SU-DHL-6 (cell line): ENCODE results near the gene SCD5.

Source experiments
- H2AFZ ChIP-seq: fragments of 200-600 bp; sonication (generic); 2 replicates; pipeline ENCODE4 v1.6.1; 2014; ENCODE audit warnings: low read depth, mild to moderate bottlenecking, moderate library complexity, mixed read lengths, antibody characterized with exemption, low read length; ENCODE audit not compliant: severe bottlenecking
- H3F3A ChIP-seq: fragments of 200-600 bp; shearing (Covaris generic); 2 replicates; pipeline ENCODE4 v1.6.0; 2016; ENCODE audit warnings: antibody characterized with exemption, mild to moderate bottlenecking; ENCODE audit not compliant: insufficient read depth
- H3K27ac ChIP-seq: fragments of 200-600 bp; sonication (generic); 2 replicates; pipeline ENCODE4 v1.5.1; 2016; ENCODE audit warnings: low read depth, mild to moderate bottlenecking, low read length, moderate library complexity, mixed read lengths
- H3K27me3 ChIP-seq: fragments of 200-600 bp; sonication (generic), shearing (Covaris generic); 2 replicates; pipeline ENCODE4 v1.6.0; 2014; ENCODE audit warnings: mild to moderate bottlenecking, low read length
- H3K36me3 ChIP-seq: fragments of 200-600 bp; sonication (generic); 2 replicates; pipeline ENCODE4 v1.6.1; 2014; ENCODE audit warnings: mild to moderate bottlenecking, low read length, mixed read lengths
- H3K4me2 ChIP-seq: fragments of 300-600, 200-600 bp; shearing (Covaris generic), sonication (generic); 2 replicates; pipeline ENCODE4 v1.6.0; 2014; ENCODE audit warnings: low read length, low read depth, mild to moderate bottlenecking; ENCODE audit not compliant: poor library complexity, severe bottlenecking
- H3K4me3 ChIP-seq: fragments of 200-600 bp; sonication (generic); 2 replicates; pipeline ENCODE4 v1.5.1; 2014; ENCODE audit warnings: antibody characterized with exemption, low read length, mild to moderate bottlenecking, mixed read lengths; ENCODE audit not compliant: insufficient read depth, poor library complexity, severe bottlenecking
- H3K79me2 ChIP-seq: fragments of 200-600 bp; sonication (generic); 2 replicates; pipeline ENCODE4 v1.6.1; 2014; ENCODE audit warnings: mild to moderate bottlenecking, low read length, moderate library complexity; ENCODE audit not compliant: insufficient read depth
- H3K9ac ChIP-seq: fragments of 200-600 bp; sonication (generic); 2 replicates; pipeline ENCODE4 v1.7.0; 2014; ENCODE audit warnings: mild to moderate bottlenecking, low read length
- H3K9me2 ChIP-seq: fragments of 200-600 bp; sonication (generic); replicated peaks from 2 replicates; pipeline ENCODE4 v1.6.1; 2014; ENCODE audit warnings: low read length; ENCODE audit not compliant: insufficient read depth
- H3K9me3 ChIP-seq: fragments of 200-600 bp; sonication (generic); 2 replicates; pipeline ENCODE4 v1.6.1; 2014; ENCODE audit warnings: low read length, mixed read lengths; ENCODE audit not compliant: insufficient read depth
- H4K20me1 ChIP-seq: fragments of 200-600 bp; sonication (generic); 2 replicates; pipeline ENCODE4 v1.6.1; 2014; ENCODE audit warnings: low read depth, mild to moderate bottlenecking, antibody characterized with exemption, low read length, moderate library complexity, mixed read lengths
- CTCF ChIP-seq: fragments of 200-600 bp; sonication (generic); IDR thresholded peaks from one replicate; pipeline ENCODE4 v1.5.1; 2017; ENCODE audit warnings: antibody characterized with exemption, mild to moderate bottlenecking, low read length, moderate library complexity; ENCODE audit not compliant: insufficient read depth, poor library complexity, severe bottlenecking
- EZH2phosphoT487 ChIP-seq: fragments of 200-600 bp; sonication (generic), shearing (Covaris generic); conservative IDR thresholded peaks from 2 replicates; pipeline ENCODE4 v1.6.1; 2018; ENCODE audit warnings: mild to moderate bottlenecking, antibody characterized with exemption, low read length, moderate library complexity, mixed read lengths

The SCD5 gene

GRCh38 chr4:82746705-82747574, 51.7 kb downstream of the SCD5 start:
- TF ChIP-seq EZH2phosphoT487 (no peak), CTCF (no peak)
- Histone ChIP-seq H3K9me2 (no peaks in the 10 kb centered on the region), H3K4me2 (no peak overlapping the region), H3K27me3 (no peaks in the 10 kb centered on the region), H3K79me2 (no peaks in the 10 kb centered on the region), H3F3A (no peaks in the 10 kb centered on the region), H3K27ac (no peak overlapping the region), H3K9ac (no peak overlapping the region), H3K4me3 (no peak overlapping the region), H2AFZ (no peak overlapping the region), H3K36me3 (no peaks in the 10 kb centered on the region), H4K20me1 (no peaks in the 10 kb centered on the region), H3K9me3 (no peaks in the 10 kb centered on the region)

GRCh38 chr4:82745173-82745842, 53.3 kb downstream of the SCD5 start:
- H3K36me3 ChIP-seq: no peaks in the 10 kb centered on the region
- no peaks in the 10 kb centered on the region for H3K9me2 ChIP-seq
- no peaks in the 10 kb centered on the region for H3K27me3 ChIP-seq
- no peak overlapping the region for H3K4me3 ChIP-seq
- no peak overlapping the region for H3K27ac ChIP-seq
- H2AFZ ChIP-seq: no peak overlapping the region
- no peak for TF ChIP-seq CTCF
- TF ChIP-seq EZH2phosphoT487: no peak
- H3K9ac ChIP-seq: no peak overlapping the region
- H3F3A ChIP-seq: no peaks in the 10 kb centered on the region
- H3K4me2 ChIP-seq: no peak overlapping the region
- H4K20me1 ChIP-seq: no peaks in the 10 kb centered on the region
- H3K9me3 ChIP-seq: no peaks in the 10 kb centered on the region
- H3K79me2 ChIP-seq: no peaks in the 10 kb centered on the region

- Histone ChIP-seq H3K9me2 (no peaks in the 10 kb centered on the region), H3K27ac (no peak overlapping the region), H2AFZ (no peak overlapping the region), H3K9me3 (no peaks in the 10 kb centered on the region), H3K79me2 (no peaks in the 10 kb centered on the region), H4K20me1 (no peaks in the 10 kb centered on the region), H3K4me2 (no peak overlapping the region), H3F3A (no peaks in the 10 kb centered on the region), H3K9ac (no peak overlapping the region), H3K27me3 (no peaks in the 10 kb centered on the region), H3K36me3 (no peaks in the 10 kb centered on the region), H3K4me3 (no peak overlapping the region)
- TF ChIP-seq EZH2phosphoT487: no peak
- no peak for TF ChIP-seq CTCF
Measured at GRCh38 chr4:82744284-82744968, 54.2 kb downstream of the SCD5 start.
